ENCODE measurements around the gene LPO. TPM values are rescaled to one million over a fixed set of nuclear protein-coding genes. Genes with fewer than 3 reads are reported as not detected.

The LPO gene
- total and polyA plus RNA-seq, 3 experiments from 2014 or later, result not detected

DNA sequence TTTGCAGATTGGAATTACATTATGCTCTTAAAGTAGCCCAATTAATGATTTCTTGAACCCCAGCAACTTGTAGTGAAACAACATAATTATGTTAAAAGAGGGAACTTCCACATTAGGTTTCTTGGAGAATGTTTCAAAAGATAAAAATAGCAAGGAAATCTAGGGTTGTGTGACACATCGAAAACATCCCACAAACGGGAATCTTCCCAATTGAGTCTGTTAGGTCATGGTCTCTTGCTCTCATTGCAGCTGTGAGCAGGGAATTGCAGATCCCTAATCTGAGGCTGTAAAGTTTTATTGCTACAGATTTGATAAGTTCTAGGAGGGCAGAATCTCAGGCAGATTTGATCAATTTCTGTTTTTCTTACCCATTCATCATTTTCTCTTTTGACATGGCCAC lies 6.7 kb upstream of the LPO start:
- Histone ChIP-seq H3K27ac (ENCODE audit: low read depth, low read length) (no peak overlapping the region), H3K9me3 (ENCODE audit: low read length) (no peaks in the 10 kb centered on the region), H3K27me3 (ENCODE audit: insufficient read depth, low read length, poor library complexity, severe bottlenecking) (peaks cover 5% of the 10 kb centered on the region), H3K4me3 (ENCODE audit: low read length) (no peak overlapping the region), H3K36me3 (ENCODE audit: insufficient read depth, low read length) (no peaks in the 10 kb centered on the region), H3K4me1 (ENCODE audit: insufficient read depth, low read length) (no peaks in the 10 kb centered on the region)
- H3K27me3 Mint-ChIP-seq, result peaks cover 17 to 53% of the 10 kb centered on the region in 2 donors
- H3K4me1 Mint-ChIP-seq, result no peaks in the 10 kb centered on the region
- POLR2A ChIA-PET, result no interaction called here
- H3K4me3 Mint-ChIP-seq, result no peak overlapping the region
- CTCF ChIA-PET, result no interaction called here
- DNase-seq, result no peak
- peaks cover 0 to 2% (median 0%) of the 10 kb centered on the region in 5 donors for H3K9me3 Mint-ChIP-seq
- no peak overlapping the region for H3K27ac Mint-ChIP-seq
- no peaks in the 10 kb centered on the region for H3K36me3 Mint-ChIP-seq

DNA sequence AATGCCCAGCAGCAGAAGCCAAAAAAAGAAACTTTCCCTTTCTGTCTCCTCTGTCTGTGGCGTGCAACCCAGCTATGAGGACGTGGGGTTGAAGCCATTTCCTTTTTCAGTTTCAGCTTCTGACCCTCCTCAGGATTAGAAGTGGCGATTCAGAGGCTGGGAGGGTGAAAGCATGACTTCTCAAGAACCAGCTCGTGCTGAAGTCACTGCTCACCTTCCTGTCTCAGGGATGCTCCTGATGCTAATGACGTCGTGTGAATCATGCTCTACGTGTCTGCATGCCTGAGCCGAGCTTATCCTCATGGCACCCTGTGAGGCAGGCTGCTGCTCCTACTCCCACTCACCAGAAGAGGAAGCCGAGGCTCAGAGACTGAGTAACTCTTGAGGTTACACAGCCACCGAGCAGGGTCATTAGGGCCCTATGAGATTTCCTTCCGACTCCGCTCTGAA lies 5.7 kb upstream of the LPO start:
- peaks cover 5% of the 10 kb centered on the region for H3K27me3 ChIP-seq (ENCODE audit: insufficient read depth, low read length, poor library complexity, severe bottlenecking)
- no peak for DNase-seq
- no peaks in the 10 kb centered on the region for H3K36me3 ChIP-seq (ENCODE audit: insufficient read depth, low read length)
- ChIA-PET CTCF (interaction anchor here (1.5 kb wide), 1 partner anchor 17 kb away, joined by 6 read pairs; no protein-coding TSS in a partner anchor), POLR2A (no interaction called here)
- H3K27ac ChIP-seq (ENCODE audit: low read depth, low read length), result no peak overlapping the region
- H3K4me3 ChIP-seq (ENCODE audit: low read length), result no peak overlapping the region
- Mint-ChIP-seq H3K4me1 (no peaks in the 10 kb centered on the region), H3K27me3 (peaks cover 14 to 51% of the 10 kb centered on the region in 2 donors), H3K4me3 (no peak overlapping the region), H3K36me3 (no peaks in the 10 kb centered on the region), H3K9me3 (peaks cover 0 to 2% (median 0%) of the 10 kb centered on the region in 5 donors), H3K27ac (no peak overlapping the region)
- no peaks in the 10 kb centered on the region for H3K9me3 ChIP-seq (ENCODE audit: low read length)
- no peaks in the 10 kb centered on the region for H3K4me1 ChIP-seq (ENCODE audit: insufficient read depth, low read length)

DNA sequence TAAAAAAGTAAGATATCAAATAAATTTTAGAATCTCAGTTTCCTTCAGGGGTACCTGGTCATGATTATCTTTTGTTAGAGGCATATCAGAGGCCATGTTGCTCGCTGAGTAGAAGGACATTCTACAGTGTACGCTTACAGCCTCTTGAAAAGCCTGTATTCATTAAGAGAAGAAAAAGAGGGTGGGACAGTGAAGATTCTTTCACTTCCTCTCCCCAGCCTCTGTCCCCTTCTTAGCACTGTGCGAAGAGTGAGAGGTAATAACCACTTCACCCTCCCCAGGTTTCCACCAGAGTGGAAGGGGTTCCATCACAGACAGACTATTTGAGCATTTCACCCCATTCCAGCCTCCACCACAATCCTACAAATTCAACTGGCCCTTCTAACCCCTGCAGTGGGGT lies 4.8 kb upstream of the LPO start:
- no peaks in the 10 kb centered on the region for H3K4me1 Mint-ChIP-seq
- no peak overlapping the region for H3K27ac Mint-ChIP-seq
- H3K4me1 ChIP-seq (ENCODE audit: insufficient read depth, low read length), result no peaks in the 10 kb centered on the region
- no peak overlapping the region for H3K4me3 Mint-ChIP-seq
- no peak overlapping the region for H3K4me3 ChIP-seq (ENCODE audit: low read length)
- H3K36me3 Mint-ChIP-seq, result no peaks in the 10 kb centered on the region
- H3K36me3 ChIP-seq (ENCODE audit: insufficient read depth, low read length), result no peaks in the 10 kb centered on the region
- CTCF ChIA-PET, result interaction anchor here (1.5 kb wide), 1 partner anchor 16 kb away, joined by 6 read pairs; no protein-coding TSS in a partner anchor
- DNase-seq, result no peak
- peaks cover 0 to 2% (median 0%) of the 10 kb centered on the region in 5 donors for H3K9me3 Mint-ChIP-seq
- no peaks in the 10 kb centered on the region for H3K9me3 ChIP-seq (ENCODE audit: low read length)
- peaks cover 5% of the 10 kb centered on the region for H3K27me3 ChIP-seq (ENCODE audit: insufficient read depth, low read length, poor library complexity, severe bottlenecking)
- no peak overlapping the region for H3K27ac ChIP-seq (ENCODE audit: low read depth, low read length)
- POLR2A ChIA-PET, result no interaction called here
- peaks cover 13 to 52% of the 10 kb centered on the region in 2 donors for H3K27me3 Mint-ChIP-seq

DNA sequence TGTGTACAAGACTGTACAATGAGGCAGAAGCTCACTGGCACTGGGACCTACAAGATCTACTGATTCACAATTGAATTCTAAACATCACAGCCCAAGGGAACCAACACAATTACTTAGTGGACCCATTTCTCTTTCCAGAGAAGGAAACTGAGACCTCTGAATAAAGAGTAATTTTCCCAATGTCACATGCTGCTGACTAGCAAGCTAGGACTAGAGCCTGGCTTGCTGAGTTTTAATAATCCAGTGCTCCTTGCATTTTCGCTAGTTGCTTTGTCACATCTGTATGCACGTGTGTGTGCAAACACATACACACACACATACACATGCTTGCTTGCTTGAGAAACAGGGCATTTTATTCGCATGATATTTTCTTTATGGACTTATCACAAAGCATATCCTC lies 3.9 kb upstream of the LPO start:
- no peaks in the 10 kb centered on the region for H3K36me3 ChIP-seq (ENCODE audit: insufficient read depth, low read length)
- no peak overlapping the region for H3K27ac ChIP-seq (ENCODE audit: low read depth, low read length)
- Mint-ChIP-seq H3K27me3 (peaks cover 19 to 53% of the 10 kb centered on the region in 2 donors), H3K4me3 (no peak overlapping the region), H3K36me3 (no peaks in the 10 kb centered on the region), H3K27ac (no peak overlapping the region), H3K4me1 (no peaks in the 10 kb centered on the region), H3K9me3 (peaks cover 0 to 2% (median 0%) of the 10 kb centered on the region in 5 donors)
- H3K27me3 ChIP-seq (ENCODE audit: insufficient read depth, low read length, poor library complexity, severe bottlenecking), result peaks cover 5% of the 10 kb centered on the region
- H3K4me1 ChIP-seq (ENCODE audit: insufficient read depth, low read length), result no peaks in the 10 kb centered on the region
- ChIA-PET POLR2A (no interaction called here), CTCF (no interaction called here)
- DNase-seq, result no peak
- H3K4me3 ChIP-seq (ENCODE audit: low read length), result no peak overlapping the region
- no peaks in the 10 kb centered on the region for H3K9me3 ChIP-seq (ENCODE audit: low read length)

DNA sequence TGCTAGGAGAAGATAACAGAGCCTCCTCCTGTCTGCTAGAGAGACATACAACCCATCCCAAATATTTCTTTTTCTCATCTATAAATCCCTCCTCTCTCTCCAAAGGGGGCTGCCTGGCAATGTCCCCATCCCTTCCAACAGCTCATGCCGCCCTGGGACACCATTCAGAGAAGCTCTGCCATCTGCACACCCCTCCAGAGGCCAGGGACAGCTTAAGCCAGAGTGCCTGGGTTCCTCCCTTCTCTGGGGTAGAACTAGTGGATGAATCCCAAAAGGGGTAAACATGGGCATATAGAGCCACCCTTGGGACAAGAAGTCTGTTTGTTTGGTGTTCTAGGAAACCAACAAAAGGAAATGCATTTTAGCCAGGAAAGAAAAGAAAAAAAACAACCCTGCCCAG lies 2.6 kb upstream of the LPO start:
- ChIA-PET POLR2A (no interaction called here), CTCF (interaction anchor here (0.7 to 1.5 kb wide), 2 partner anchors 14 to 963 kb away, joined by 3 to 5 read pairs; no protein-coding TSS in a partner anchor)
- no peaks in the 10 kb centered on the region for H3K4me1 Mint-ChIP-seq
- no peaks in the 10 kb centered on the region for H3K9me3 ChIP-seq (ENCODE audit: low read length)
- no peak overlapping the region for H3K27ac ChIP-seq (ENCODE audit: low read depth, low read length)
- no peaks in the 10 kb centered on the region for H3K36me3 Mint-ChIP-seq
- no peaks in the 10 kb centered on the region for H3K27me3 ChIP-seq (ENCODE audit: insufficient read depth, low read length, poor library complexity, severe bottlenecking)
- H3K4me3 Mint-ChIP-seq, result no peak overlapping the region
- no peak for DNase-seq
- peaks cover 0 to 2% (median 0%) of the 10 kb centered on the region in 5 donors for H3K9me3 Mint-ChIP-seq
- no peaks in the 10 kb centered on the region for H3K4me1 ChIP-seq (ENCODE audit: insufficient read depth, low read length)
- no peaks in the 10 kb centered on the region for H3K36me3 ChIP-seq (ENCODE audit: insufficient read depth, low read length)
- no peak overlapping the region for H3K4me3 ChIP-seq (ENCODE audit: low read length)
- H3K27me3 Mint-ChIP-seq, result peaks cover 22 to 57% of the 10 kb centered on the region in 2 donors
- no peak overlapping the region for H3K27ac Mint-ChIP-seq

DNA sequence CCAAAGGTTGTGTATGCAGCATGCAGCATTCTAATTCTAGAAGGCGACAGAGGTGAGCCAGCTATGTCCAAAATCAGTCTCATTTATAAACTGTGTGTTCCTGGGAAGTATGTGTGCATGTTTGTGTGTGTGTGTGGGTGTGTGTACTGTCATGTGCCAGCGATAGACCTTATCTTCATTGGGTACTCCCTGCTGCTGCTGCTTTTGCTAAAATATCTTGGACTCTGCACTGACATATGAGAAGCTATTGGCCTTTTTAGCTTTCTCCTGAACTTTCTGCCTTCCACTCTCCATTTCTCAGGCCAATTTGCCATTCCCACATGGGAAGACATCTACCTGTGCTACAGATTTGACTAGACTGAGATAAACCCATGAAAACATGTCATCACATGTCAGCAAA lies 2.0 kb upstream of the LPO start:
- H3K27ac Mint-ChIP-seq, result no peak overlapping the region
- no peaks in the 10 kb centered on the region for H3K4me1 Mint-ChIP-seq
- Histone ChIP-seq H3K4me1 (ENCODE audit: insufficient read depth, low read length) (no peaks in the 10 kb centered on the region), H3K4me3 (ENCODE audit: low read length) (no peak overlapping the region), H3K27me3 (ENCODE audit: insufficient read depth, low read length, poor library complexity, severe bottlenecking) (no peaks in the 10 kb centered on the region), H3K9me3 (ENCODE audit: low read length) (no peaks in the 10 kb centered on the region), H3K27ac (ENCODE audit: low read depth, low read length) (no peak overlapping the region), H3K36me3 (ENCODE audit: insufficient read depth, low read length) (no peaks in the 10 kb centered on the region)
- POLR2A ChIA-PET, result no interaction called here
- peaks cover 0 to 2% (median 0%) of the 10 kb centered on the region in 5 donors for H3K9me3 Mint-ChIP-seq
- H3K4me3 Mint-ChIP-seq, result no peak overlapping the region
- no peaks in the 10 kb centered on the region for H3K36me3 Mint-ChIP-seq
- no peak for DNase-seq
- H3K27me3 Mint-ChIP-seq, result peaks cover 24 to 58% of the 10 kb centered on the region in 2 donors
- CTCF ChIA-PET, result interaction anchor here (1.1 to 1.5 kb wide), 3 partner anchors 13 to 108 kb away, joined by 3 to 6 read pairs (median 5); no protein-coding TSS in a partner anchor

DNA sequence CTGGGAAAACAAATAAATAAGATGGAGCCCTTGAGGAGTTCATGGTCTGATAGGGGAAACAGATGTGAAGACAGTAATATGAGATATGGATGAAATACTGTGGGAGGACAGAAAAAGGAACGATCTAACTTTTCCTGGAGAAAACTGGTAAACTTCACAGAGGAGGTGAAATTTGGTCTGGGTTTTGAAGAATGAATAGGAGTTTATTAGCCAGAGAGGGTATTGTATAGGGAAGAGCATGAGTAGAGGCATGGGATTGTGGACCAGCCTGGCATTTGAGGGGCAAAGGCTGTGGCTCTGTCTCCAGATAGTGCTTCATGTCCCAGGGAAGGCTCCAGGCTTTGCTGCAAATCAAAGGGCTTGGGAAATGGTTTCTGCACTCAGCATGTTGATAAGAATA lies 1.6 kb downstream of the LPO start:
- Histone ChIP-seq H3K4me1 (ENCODE audit: insufficient read depth, low read length) (no peaks in the 10 kb centered on the region), H3K36me3 (ENCODE audit: insufficient read depth, low read length) (no peaks in the 10 kb centered on the region), H3K4me3 (ENCODE audit: low read length) (no peak overlapping the region), H3K27me3 (ENCODE audit: insufficient read depth, low read length, poor library complexity, severe bottlenecking) (peaks cover 6% of the 10 kb centered on the region), H3K27ac (ENCODE audit: low read depth, low read length) (no peak overlapping the region), H3K9me3 (ENCODE audit: low read length) (no peaks in the 10 kb centered on the region)
- Mint-ChIP-seq H3K9me3 (peaks cover 0 to 1% (median 0%) of the 10 kb centered on the region in 5 donors), H3K4me1 (no peaks in the 10 kb centered on the region), H3K4me3 (no peak overlapping the region), H3K27ac (no peak overlapping the region), H3K27me3 (peaks cover 34 to 73% of the 10 kb centered on the region in 2 donors), H3K36me3 (no peaks in the 10 kb centered on the region)
- DNase-seq, result no peak
- POLR2A ChIA-PET, result no interaction called here
- CTCF ChIA-PET, result no interaction called here

DNA sequence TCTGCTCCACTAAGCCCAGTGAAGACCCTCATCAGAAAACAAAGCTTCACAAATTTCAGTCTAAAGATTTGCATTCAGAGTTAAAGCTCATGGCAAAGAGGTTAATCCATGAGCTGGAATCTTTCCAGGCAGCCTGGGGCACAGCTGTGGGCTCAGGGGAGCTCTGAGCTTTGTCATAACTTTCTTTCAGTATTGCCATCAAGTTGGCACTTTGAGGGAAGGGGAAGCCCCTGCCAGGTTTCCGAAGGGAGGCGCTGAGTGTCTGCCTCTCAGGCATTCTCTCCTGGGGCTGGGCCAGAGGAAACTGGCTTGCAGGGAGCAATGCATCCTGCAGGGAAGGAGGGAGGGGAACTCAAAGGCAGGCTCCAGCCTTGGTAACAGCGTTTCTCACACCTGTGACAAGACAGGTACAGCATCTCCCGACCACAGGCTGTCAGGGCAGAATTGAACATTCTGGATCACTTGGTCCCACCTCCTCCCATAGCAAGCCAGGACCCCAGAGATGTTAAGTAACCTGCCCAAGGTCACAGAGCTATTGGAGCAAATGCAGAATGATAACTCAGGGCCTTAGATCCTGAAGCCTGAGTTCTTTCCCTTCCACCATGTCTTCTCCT lies 3.9 kb downstream of the LPO start:
- no peak overlapping the region for H3K27ac ChIP-seq (ENCODE audit: low read depth, low read length)
- no peaks in the 10 kb centered on the region for H3K4me1 Mint-ChIP-seq
- peaks cover 31 to 72% of the 10 kb centered on the region in 2 donors for H3K27me3 Mint-ChIP-seq
- H3K27me3 ChIP-seq (ENCODE audit: insufficient read depth, low read length, poor library complexity, severe bottlenecking), result peaks cover 6% of the 10 kb centered on the region
- H3K4me3 Mint-ChIP-seq, result no peak overlapping the region
- CTCF ChIA-PET, result no interaction called here
- H3K9me3 ChIP-seq (ENCODE audit: low read length), result no peaks in the 10 kb centered on the region
- no peaks in the 10 kb centered on the region for H3K4me1 ChIP-seq (ENCODE audit: insufficient read depth, low read length)
- no peak overlapping the region for H3K4me3 ChIP-seq (ENCODE audit: low read length)
- H3K27ac Mint-ChIP-seq, result no peak overlapping the region
- no peak for DNase-seq
- H3K9me3 Mint-ChIP-seq, result no peaks in the 10 kb centered on the region
- POLR2A ChIA-PET, result no interaction called here
- H3K36me3 ChIP-seq (ENCODE audit: insufficient read depth, low read length), result no peaks in the 10 kb centered on the region
- no peaks in the 10 kb centered on the region for H3K36me3 Mint-ChIP-seq

All from CD8-positive, alpha-beta memory T cell (primary cell).